CD4-positive, alpha-beta T cell treated with Interleukin-4 for 1 hour (primary cell): ENCODE results near the gene GNPAT.

ENCODE experiments used
- DNase-seq, 2 donors: peaks; one replicate each; pipeline ENCODE4 v3.0.0-alpha.2; 2020 to 2022

The GNPAT gene

DNA sequence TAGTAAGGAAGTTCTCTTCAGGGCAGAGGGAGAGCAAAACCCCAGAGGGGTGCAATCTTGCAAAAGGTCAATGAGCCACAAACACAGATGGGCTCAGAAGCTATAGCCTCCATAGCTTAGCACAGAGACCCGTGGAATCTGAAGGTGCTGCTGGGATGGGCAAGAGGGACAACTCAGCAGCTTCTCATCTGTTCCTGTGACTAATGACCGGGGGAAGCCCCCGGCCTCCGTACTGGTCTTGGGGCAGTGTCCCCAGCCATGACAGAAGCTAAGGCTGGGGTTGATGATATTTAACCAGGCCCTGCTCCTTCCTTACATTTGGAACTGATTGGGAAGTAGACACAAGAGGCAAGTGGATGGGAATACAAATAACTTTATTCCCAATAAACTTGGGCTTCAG lies 77.6 kb downstream of the GNPAT start:
- DNase-seq = no peak

- DNase-seq = no peak
Measured at GRCh38 chr1:231319080-231319479, 78.1 kb downstream of the GNPAT start.

GRCh38 chr1:231322880-231323530 lies 82.0 kb downstream of the GNPAT start:
- DNase-seq = no peak

DNA sequence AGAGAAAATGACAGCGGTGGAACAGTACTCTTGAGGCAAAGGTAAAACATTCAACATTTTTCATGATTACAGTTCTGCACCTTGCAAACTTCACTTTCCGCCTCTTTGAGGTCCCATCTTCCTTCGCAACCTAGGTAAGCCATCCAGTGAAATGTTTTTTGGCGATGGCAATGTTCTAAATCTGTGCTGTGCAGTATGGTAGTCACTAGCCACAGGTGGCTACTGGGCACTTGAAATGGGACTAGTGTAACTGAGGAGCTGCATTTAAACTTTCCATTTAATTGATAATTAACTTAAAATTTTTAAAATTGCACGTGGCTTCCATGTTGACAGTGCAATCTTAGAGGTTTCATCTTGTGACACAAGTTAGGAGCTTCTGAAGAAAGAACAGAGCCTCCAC lies 83.6 kb downstream of the GNPAT start:
- DNase-seq = no peak

DNA sequence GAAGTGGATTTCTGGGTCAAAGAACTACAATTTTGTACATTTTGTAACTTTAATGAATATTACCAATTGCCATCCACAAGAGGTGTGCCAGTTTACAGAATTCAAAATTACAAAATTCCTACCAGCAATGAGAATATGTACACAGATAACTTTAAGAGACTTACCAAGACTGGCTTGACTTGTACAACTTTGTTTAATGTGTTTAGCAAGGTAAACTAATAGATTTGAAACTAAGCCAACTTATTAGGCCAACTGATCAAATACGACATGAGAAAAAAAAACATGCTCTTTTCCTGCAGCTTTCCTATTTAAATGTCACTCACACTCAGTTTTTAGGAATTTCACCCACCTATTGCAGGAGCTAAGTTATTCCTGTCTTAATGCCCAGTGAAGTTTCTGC lies 85.2 kb downstream of the GNPAT start:
- no peak for DNase-seq
